Kidney (tissue), 14 donors: ENCODE results near the gene MANBA. TPM values are rescaled to one million over a fixed set of nuclear protein-coding genes. Genes with fewer than 3 reads are reported as not detected.

Experiments
- DNase-seq, 5 donors: peaks; one replicate each; pipeline ENCODE4 v3.0.0-alpha.2; 2013 to 2020
- FAIRE-seq: peaks from 2 replicates; lab custom pipeline; 2012; peaks lifted over from hg19 to GRCh38; lab: Jason Lieb, UNC
- H3K27ac ChIP-seq, 2 donors: one replicate each; pipeline ENCODE4 v1.7.0; 2013; ENCODE audit warnings: low read depth in 2 of 2, low read length in 2 of 2, inconsistent platforms in 1 of 2
- H3K27me3 ChIP-seq: one replicate; pipeline ENCODE4 v1.7.1; 2013; ENCODE audit warnings: low read length, inconsistent platforms; ENCODE audit not compliant: control insufficient read depth, insufficient read depth
- H3K36me3 ChIP-seq, 3 donors: one replicate each; pipeline versions ENCODE4 v1.7.0 to v1.7.1; 2013; ENCODE audit warnings: low read length in 3 of 3, control low read depth in 1 of 3, inconsistent platforms in 1 of 3; ENCODE audit not compliant: insufficient read depth in 3 of 3, control insufficient read depth in 2 of 3
- H3K4me1 ChIP-seq, 3 donors: one replicate each; pipeline versions ENCODE4 v1.7.0 to v1.7.1; 2013; ENCODE audit warnings: low read length in 3 of 3, inconsistent platforms in 1 of 3, low read depth in 1 of 3; ENCODE audit not compliant: control insufficient read depth in 2 of 3, insufficient read depth in 2 of 3
- H3K4me3 ChIP-seq, 3 donors: one replicate each; pipeline versions ENCODE4 v1.7.0 to v1.8.1; 2013; ENCODE audit warnings: low read length in 3 of 3, control low read depth in 1 of 3, inconsistent platforms in 1 of 3
- H3K9ac ChIP-seq, 3 donors: one replicate each; pipeline versions ENCODE4 v1.7.0 to v1.7.1; 2013; ENCODE audit warnings: low read length in 3 of 3, control low read depth in 1 of 3, inconsistent platforms in 1 of 3
- H3K9me3 ChIP-seq, 3 donors: one replicate each; pipeline versions ENCODE4 v1.7.0 to v1.7.1; 2013; ENCODE audit warnings: low read length in 3 of 3, control low read depth in 1 of 3, inconsistent platforms in 1 of 3; ENCODE audit not compliant: control insufficient read depth in 2 of 3, insufficient read depth in 1 of 3
- CTCF ChIP-seq: IDR thresholded peaks from 3 replicates; pipeline ENCODE4 v1.5.1; 2012; ENCODE audit warnings: mild to moderate bottlenecking, moderate library complexity, borderline replicate concordance; ENCODE audit not compliant: insufficient read depth; ENCODE audit errors: extremely low read depth
- intact Hi-C: fragments of 100-400 bp; cut with DNase I; formaldehyde crosslinking; loops from one replicate; pipeline ENCODE4 v1.11.1; 2022
- polyA plus RNA-seq: library from polyadenylated mRNA; stranded (reverse); fragments of 350-450 nt; fragmentation: Illumina TruSeq; extraction: RNeasy Lipid Tissue Mini Kit (QIAGEN cat#74804); gene quantifications from one replicate; pipeline ENCODE4 v1.2.3, GENCODE V29; 2014; ENCODE audit warnings: low read depth, low replicate concordance; ENCODE audit not compliant: insufficient read depth
- total RNA-seq: library from RNA; stranded (reverse); fragmentation: NEBNext Ultra II Directional; extraction: Animal tissue kit (Norgen Biotek cat#: 25700); gene quantifications from one replicate; pipeline ENCODE4 v1.2.1, GENCODE V29; 2021
- donor health status: control.
- donor health status: control.
- donor health status: control.
- donor health status: control.
- donor health status: control.
- donor health status: DM: yes; HTN: yes; CAD: no.
- donor health status: Normal renal cell carcinoma (clear cell type).

Gene MANBA
- total and polyA plus RNA-seq, 2 donors from 2014 or later, result 19.0 to 28.0 TPM

- Histone ChIP-seq H3K27ac (no peak overlapping the region), H3K27me3 (no peaks in the 10 kb centered on the region), H3K9me3 (no peaks in the 10 kb centered on the region), H3K4me1 (peaks cover 0 to 29% (median 9%) of the 10 kb centered on the region in 3 donors), H3K36me3 (peaks cover 0 to 4% (median 0%) of the 10 kb centered on the region in 3 donors), H3K4me3 (no peak overlapping the region), H3K9ac (no peak overlapping the region)
- no peak for DNase-seq
- no peak for FAIRE-seq
- intact Hi-C loops, result no loop called here
- TF ChIP-seq CTCF, result no peak
These were observed 47.2 kb upstream of the MANBA start for GRCh38 chr4:102808009-102808408.

DNA sequence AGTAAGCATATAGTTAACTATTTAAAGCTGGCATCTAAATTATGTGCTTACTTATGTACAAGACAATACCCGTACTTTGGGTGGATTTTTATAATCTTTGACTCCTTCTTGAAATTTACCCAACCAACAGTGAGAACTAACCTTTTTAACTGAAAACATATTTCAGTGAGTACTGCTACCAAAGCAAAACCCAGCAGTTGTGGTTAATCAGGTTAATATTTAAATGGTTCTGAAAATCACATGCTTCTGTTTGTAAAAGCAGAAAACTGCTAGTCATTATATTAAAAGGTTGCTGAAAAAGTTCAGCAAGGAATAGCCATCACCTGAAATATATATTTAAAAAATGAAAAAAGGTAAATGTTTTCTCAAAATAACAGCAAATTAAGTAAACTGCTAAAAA is 46.6 kb upstream of the MANBA start:
- FAIRE-seq (peak; percentile 95), DNase-seq (no peak)
- Histone ChIP-seq H3K9ac (no peak overlapping the region), H3K27me3 (no peaks in the 10 kb centered on the region), H3K36me3 (peaks cover under 1 to 8% (median 2%) of the 10 kb centered on the region in 3 donors), H3K9me3 (no peaks in the 10 kb centered on the region), H3K4me3 (peak overlapping the region in 1 of 3 donors; percentile 15), H3K27ac (peak overlapping the region in 1 of 2 donors; percentile 36), H3K4me1 (peaks cover 0 to 23% (median 9%) of the 10 kb centered on the region in 3 donors)
- TF ChIP-seq CTCF, result no peak
- intact Hi-C loops, result no loop called here

GRCh38 chr4:102799816-102800215 is 39.0 kb upstream of the MANBA start:
- intact Hi-C loops, result no loop called here
- TF ChIP-seq CTCF, result no peak
- H3K9me3 ChIP-seq, result no peaks in the 10 kb centered on the region
- no peak overlapping the region for H3K4me3 ChIP-seq
- H3K36me3 ChIP-seq, result peaks cover 19 to 56% (median 35%) of the 10 kb centered on the region in 3 donors
- no peaks in the 10 kb centered on the region for H3K27me3 ChIP-seq
- FAIRE-seq (no peak), DNase-seq (no peak)
- H3K27ac ChIP-seq, result no peak overlapping the region
- no peaks in the 10 kb centered on the region for H3K4me1 ChIP-seq
- no peak overlapping the region for H3K9ac ChIP-seq

GRCh38 chr4:102794999-102795398 is 34.2 kb upstream of the MANBA start:
- Histone ChIP-seq H3K9me3 (no peaks in the 10 kb centered on the region), H3K27me3 (no peaks in the 10 kb centered on the region), H3K36me3 (peaks cover 17 to 32% (median 21%) of the 10 kb centered on the region in 3 donors), H3K27ac (no peak overlapping the region), H3K4me1 (no peaks in the 10 kb centered on the region), H3K4me3 (no peak overlapping the region), H3K9ac (no peak overlapping the region)
- intact Hi-C loops, result no loop called here
- FAIRE-seq (no peak), DNase-seq (no peak)
- TF ChIP-seq CTCF, result no peak
